HG03469 (cell line): Measurements from ENCODE around the gene ASMTL.
"Not testable (repeated sequence)": the region's sequence is repeated elsewhere in the genome, so short reads cannot be mapped to it uniquely, and the experiment has no call there.

Experiments used
- ATAC-seq: cut with Tn5 transposase; IDR thresholded peaks from one replicate; pipeline ENCODE4 v1.9.1; 2021; ENCODE audit warnings: mild to moderate bottlenecking, moderate library complexity, moderate number of reproducible peaks; ENCODE audit not compliant: unreplicated experiment

The ASMTL gene

DNA sequence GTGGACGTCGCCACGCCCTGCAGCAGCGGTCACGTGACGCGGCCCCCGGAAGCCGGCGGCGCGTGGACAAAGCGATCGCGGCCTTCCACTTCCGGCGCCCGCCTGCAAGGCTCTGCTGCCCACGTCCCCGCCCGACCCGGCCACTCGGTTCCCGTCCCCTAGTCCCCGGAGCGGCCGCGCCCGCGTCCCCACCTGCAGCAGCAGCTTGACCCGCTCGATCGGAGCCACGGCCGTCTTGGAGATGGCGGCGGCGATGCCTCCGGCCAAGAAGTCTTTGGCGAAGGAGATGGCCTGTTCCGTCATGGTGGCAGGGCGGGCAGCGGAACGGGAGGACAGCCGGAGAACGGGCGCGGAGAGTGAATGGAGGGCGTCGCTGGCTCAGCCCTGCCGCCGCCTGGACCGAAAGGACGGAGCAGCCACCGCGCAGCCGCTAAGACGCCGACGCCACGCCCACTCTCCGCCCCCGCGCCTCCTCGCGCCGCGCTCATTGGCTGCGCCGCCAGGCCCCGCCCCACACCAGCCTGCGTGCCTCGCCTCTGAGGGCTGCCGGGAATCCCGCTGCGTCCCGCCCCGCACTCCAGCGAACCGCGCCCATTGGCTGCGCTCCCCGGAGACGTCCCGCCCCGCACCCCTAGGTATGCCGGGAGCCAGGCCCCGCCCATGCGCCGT is 60.9 kb downstream of the ASMTL start, which contains the start of gene SLC25A6:
Gene SLC25A6 (minus strand): TSS at position 407 of the 669 bp plus-strand sequence. CDS start 104 bp downstream, at position 303.
- ATAC-seq = peak; percentile 88

DNA sequence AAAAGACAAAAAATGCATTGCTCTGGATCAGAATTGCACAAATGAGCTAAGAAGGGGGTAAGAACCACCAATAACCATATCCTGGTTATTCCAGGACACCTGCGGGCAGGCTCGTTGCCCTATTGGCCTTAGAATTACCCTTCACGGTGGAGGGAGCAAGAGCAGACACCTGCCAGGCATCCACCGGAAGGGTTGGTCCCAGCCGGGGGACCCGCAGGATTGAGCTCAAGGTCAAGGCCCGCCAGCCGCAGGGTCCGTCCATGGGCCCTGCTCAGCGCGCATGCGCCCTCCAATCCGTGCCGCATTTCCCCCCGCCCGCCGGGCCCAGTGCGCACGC is 61.4 kb downstream of the ASMTL start:
- ATAC-seq = no peak

DNA sequence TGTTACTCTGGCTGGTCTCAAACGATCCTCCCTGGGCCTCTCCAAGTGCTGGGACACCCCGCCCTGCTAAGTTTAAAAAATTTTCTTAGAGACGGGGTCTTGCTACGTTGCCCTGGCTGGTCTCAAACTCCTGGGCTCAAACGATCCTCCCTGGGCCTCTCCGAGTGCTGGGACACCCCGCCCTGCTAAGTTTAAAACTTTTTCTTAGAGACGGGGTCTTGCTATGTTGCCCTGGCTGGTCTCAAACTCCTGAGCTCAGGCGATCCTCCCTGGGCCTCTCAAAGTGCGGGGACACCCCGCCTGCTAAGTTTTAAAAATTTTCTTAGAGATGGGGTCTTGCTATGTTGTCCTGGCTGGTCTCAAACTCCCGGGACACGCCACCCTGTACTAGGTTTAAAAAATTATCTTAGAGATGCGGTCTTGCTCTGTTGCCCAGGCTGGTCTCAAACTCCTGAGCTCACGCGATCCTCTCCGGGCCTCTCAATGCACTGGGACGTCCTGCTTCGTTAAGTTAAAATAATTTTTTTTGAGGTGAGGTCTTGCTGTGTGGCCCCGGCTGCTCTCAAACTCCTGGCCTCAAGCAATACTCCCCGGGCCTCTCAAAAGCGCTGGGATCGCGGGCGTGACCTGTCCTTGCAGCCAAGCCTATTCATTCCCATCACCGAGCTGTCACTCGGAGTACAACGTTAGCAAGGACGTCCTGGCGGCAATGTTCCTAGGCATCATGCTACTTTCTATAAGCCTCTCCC is 61.9 kb downstream of the ASMTL start:
- no peak for ATAC-seq

DNA sequence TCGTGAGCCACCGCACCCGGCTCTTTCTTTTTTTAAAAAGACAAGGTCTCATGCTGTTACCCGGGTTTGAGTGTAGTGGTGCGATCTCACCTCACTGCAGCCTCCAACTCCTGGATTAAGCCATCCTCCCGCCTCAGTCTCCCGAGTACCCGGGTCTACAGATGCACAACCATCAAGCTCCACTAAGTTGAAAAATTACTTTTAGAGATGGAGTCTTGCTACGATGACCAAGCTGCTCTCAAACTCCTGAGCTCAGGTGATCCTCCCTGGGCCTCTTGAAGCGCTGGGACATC is 62.8 kb downstream of the ASMTL start:
- ATAC-seq = no peak

DNA sequence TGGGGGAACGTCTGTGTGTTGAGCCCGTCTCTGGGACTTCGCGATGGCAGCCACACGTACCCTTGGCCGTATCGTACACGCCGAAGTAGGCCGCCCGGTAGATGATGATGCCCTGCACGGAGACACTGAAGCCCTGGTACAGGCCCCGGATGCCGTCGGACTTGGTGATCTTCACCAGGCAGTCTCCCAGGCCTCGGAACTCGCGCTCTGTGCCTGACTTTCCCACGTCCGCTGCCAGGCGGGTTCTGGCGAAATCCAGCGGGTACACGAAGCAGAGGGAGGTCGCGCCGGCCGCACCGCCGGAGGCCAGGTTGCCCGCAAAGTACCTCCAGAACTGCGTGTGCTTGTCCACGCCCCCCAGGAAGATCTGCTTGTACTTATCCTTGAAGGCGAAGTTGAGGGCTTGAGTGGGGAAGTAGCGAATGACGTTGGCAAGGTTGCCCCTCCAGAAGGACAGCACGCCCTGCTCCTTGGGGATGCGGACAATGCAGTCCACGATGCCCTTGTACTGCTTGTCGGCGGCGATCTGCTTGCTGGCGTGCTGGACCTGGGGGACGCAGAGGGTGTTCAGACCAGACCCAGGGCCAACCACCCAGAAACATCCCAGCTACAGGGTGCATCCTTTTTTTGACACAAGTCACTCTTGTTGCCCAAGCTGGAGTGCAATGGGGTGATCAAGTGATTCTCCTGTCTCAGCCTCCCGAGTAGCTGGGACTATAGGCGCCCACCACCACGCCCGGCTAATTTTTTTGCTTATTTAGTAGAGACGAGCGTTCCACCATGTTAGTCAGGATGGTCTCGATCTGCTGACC is 63.3 kb downstream of the ASMTL start:
- ATAC-seq = no peak

DNA sequence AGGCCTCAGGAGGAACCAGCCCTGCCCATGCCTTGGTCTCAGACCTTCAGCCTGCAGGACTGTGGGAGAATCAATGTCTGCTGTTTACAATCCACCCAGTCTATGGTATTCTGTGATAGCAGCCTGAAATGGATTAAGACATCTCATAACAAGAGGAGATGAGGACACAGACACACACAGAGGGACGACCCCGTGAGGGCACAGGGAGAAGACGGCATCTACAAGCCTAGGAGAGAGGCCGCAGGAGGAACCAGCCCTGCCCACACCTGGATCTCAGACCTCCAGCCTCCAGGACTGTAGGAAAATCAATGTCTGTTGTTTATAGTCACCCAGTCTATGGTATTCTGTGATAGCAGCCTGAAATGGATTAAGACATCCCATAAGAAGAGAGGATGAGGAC is 64.1 kb downstream of the ASMTL start:
- ATAC-seq = no peak

DNA sequence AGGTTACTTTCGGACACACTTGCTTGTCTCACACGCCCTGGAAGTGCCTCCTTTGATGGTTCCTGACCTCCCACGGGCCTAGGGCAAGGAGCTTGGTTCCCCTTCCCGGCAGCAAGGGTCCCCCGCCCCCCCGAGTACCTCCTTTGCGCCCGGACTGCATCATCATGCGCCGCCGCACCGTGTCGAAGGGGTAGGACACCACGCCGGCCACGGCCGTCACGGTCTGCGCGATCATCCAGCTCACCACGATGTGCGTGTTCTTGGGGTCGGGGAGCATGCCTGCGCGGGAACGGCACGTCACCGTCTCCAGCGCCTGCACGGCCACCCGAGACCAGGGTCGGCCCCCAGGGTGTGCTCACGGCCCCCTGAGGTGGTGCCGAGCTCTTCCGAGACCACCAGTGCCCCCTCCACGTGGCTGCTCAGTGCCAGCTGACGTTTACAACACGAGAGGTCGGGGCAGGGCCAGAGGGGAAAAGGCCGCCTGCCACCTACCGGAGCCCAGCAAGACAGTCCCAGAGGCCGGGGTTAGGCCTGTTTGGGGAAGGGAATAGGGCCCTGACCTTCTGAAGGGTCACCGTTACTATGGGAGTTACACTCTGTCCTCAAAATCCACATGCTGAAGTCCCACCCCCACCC is 65.5 kb downstream of the ASMTL start:
- no peak for ATAC-seq

DNA sequence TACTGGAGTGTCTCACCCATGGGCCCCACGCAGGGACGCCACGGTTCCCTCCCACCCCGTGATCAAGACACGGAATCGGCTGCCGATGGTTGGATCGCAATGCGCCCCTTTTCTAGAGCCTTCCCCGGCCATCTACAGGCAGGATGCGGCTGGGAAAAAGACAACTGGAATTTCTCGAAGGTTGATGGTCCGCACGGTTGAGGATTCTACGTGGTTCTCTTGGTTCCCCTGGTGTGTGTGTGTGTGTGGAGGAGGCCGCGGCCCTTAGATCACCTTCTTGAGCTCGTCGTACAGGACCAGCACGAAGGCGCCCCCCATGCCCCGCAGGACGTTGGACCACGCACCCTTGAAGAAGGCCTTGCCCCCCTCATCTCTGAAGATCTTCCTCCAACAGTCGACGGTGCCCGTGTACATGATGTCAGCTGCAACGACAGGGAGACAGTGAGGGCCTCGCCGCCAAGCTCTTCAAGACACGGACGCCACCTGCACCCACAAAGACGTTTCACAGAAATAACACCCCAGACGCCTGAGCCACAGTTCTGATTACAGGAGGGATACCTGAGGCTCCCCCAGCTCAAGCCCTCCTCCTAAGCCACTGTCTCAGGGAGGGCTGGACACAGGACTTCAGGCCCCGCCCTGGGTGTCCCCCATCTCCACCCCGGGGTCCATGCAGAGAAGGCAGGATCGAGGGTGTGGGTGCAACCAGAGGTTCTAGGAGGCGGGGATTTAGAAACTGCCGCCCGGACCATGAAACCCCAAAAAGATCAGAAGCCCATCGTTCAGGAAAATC is 66.2 kb downstream of the ASMTL start:
- ATAC-seq = no peak

DNA sequence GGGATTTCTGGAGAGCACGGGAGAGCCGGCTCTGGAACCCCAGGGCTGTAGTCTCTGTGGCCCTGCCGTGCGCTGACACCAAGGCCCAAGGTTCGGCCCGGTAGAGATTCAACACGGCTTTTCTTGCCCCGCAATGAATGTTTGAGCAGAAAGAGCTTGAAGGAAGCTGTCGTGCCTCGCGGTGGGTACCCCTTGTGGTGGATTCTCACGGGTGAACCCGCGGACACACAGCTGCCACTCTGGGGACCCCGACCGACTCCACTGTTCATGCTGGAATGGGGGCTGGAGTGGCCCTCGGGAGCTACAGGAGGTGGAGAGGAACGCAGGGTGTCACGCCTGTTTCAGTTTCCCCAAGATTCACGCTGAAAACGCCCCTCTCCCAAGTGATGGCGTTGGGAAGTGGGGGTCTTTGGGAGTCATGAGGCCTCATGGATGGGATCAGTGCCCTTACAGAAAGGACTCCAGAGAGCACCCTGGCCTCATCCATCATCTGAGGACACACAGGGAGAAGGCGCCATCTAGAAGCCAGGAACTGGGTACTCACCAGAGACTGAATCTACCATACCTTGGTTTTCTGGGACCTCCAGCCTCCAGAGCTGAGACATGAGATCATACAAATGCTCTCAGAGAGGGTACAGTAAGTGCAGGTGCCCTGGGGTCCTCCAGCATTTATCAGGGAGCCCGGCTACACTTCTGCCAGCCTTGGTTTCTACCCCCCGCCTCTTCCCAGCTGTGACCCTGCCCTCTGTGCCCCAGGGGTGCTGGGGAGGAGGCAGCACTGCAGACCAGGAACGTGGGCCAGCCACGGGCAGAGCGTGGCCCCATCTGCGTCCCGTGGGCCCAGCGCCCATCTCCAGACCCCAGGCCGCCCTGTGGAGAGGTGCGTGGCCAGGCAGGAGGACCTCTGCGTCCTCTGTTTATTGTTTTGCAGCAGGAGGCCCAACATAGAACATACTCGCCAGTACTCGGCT is 67.2 kb downstream of the ASMTL start:
- ATAC-seq = no peak

DNA sequence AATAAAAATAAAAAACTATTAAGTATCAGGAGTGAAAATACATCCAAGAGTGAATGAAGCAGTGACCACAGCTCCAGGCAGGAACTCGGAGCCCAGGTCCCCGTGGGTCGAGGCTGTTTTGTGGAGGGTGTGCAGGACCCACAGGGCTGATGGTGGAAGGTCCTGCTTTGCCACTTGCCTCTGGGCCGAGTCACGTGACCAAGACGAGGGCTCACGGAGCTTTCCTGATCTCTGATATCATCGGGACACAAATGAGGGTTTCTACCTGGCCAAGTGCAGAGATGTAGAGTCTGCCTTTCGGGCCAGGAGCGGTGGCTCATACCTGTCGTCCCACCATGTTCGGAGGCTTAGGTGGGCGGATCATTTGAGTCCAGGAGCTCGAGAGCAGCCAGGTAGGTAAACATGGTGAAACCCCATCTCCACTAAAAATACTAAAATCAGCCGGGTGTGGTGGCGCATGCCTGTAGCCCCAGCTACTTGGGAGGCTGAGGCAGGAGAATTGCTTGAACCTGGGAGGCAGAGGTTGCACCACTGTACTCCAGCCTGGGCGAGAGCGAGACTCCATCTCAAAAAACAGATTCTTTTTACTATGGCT is 68.0 kb downstream of the ASMTL start:
- no peak for ATAC-seq

DNA sequence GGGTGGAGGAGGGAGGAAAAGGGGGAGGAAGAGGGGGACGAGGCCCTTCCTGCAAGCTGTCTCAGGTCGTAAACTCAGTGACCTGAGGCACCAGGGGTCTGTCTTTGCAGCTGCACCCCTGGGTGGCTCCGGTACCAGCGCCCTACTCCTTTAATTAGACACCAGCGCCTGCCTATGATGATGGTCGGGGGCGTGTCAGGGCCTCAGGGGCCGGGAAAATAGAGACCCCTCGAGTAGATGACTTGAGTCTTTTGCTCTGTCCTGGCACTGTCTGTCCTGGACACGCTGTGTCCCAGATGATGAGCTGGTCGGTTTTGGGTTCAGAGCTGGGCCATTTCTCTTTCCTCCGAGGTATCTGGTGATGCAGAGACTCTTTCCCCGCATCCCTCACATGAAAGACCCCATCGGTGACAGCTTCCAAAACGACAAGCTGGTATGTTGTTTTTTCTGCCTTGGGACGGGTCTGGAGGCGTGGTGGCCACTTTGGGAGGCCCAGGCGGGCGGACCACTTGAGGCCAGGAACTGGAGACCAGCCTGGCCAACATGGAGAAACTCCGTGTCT is 72.0 kb downstream of the ASMTL start:
- no peak for ATAC-seq

DNA sequence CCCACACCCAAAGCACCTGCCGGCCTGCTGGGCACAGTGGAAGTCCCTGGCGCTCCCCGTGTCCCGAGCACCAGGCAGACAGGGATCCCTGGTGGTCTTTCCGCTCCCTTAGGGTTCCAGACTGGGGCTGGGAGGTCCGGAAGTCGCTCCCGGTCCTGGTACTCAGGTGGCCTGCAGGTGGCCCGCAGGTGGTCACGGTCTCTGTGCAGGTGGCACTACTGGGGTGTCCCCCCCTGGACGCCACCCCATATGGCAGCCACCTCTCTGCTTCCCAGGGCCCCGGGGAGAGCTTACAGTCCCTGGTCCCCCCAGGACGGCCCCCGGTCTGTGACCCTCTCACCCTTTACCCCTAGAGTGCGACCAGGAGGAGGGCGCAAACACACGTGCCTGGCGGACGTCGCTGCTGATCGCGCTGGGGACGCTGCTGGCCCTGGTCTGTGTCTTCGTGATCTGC is 74.4 kb downstream of the ASMTL start:
- no peak for ATAC-seq

DNA sequence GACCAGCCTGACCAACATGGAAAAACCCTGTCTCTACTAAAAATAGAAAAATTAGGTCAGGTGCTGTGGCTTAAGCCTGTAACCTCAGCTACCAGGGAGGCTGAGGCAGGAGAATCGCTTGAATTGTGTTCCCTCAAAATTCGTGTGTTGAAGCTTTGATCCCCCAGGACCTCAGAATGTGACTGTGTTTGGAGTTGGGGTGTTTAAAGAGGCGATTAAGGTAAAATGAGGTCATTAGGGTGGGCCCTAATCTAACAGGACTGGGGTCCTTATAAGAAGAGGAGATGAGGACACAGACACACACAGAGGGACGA is 84.4 kb downstream of the ASMTL start:
- ATAC-seq = no peak

DNA sequence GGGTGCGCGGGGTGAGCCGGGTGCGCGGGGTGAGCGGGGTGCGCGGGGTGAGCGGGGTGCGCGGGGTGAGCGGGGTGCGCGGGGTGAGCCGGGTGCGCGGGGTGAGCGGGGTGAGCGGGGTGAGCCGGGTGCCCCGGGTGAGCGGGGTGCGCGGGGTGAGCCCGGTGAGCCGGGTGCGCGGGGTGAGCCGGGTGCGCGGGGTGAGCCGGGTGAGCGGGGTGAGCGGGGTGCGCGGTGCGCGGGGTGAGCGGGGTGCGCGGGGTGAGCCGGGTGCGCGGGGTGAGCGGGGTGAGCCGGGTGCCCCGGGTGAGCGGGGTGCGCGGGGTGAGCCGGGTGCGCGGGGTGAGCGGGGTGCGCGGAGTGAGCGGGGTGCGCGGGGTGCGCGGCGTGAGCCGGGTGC is 86.3 kb downstream of the ASMTL start:
- ATAC-seq = not testable (repeated sequence)

DNA sequence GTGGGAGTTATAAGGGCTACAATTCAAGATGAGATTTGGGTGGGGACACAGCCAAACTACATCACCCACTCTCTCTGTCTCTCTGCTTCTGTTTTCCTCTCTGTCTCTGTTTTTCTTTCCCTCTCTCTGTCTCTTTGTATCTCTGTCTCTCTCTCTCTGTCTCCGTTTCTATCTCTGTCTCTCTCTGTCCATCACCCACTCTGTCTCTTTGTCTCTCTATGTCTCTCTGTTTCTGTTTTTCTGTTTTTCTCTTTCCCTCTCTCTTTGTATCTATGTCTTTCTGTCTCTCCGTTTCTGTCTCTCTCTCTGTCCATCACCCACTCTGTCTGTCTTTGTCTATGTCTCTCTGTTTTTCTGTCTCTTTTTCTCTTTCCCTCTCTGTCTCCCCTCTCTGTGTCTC is 90.8 kb downstream of the ASMTL start:
- ATAC-seq = no peak

DNA sequence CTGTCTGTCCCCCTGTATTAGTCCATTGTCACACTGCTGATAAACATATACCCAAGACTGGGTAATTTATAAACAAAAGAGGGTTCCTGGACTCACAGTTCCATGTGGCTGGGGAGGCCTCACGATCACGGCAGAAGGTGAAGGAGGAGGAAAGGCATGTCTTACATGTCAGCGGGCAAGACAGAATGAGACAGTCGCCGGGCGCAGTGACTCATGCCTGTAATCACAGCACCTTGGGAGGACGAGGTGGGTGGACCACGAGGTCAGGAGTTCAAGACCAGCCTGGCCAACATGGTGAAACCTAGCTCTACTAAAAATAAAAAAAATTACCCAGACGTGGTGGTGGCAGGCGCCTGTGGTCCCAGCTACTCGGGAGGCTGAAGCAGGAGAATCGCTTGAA is 91.4 kb downstream of the ASMTL start:
- ATAC-seq = no peak

DNA sequence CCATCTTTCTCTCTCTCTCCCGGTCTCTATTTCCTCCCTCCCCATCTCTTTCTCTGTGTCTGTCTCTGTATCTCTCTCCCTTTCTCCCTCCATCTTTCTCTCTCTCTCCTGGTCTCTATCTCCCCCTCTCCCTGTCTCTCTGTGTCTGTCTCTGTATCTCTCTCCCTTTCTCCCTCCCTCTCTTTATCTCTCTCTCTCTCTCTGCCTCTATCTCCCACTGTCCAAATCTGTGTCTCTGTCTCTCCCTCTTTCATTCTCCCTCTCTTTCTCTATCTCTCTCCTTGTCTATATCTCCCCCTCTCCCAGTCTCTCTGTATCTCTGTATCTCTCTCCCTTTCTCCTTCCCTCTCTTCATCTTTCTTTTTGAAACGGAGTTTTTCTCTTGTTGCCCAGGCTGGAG is 92.5 kb downstream of the ASMTL start:
- ATAC-seq = no peak

DNA sequence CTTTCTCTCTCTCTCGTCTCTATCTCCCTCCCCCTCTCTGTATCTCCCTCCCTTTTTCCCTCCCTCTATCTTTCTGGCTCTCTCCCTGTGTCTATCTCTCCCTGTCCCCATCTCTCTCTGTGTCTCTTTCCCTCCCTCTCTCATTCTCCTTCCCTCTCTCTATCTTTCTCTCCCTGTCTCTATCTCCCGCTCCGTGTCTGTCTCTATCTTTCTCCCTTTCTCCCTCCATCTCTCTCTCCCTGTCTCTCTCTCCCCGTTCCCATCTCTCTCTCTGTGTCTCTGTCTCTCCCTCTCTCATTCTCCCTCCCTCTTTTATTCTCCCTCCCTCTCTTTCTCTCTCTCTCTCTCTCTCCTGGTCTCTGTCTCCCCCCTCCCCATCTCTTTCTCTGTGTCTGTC is 93.2 kb downstream of the ASMTL start:
- no peak for ATAC-seq
